ENCODE measurements around the gene USP35. TPM values are rescaled to one million over a fixed set of nuclear protein-coding genes. Genes with fewer than 3 reads are reported as not detected.

Gene USP35
- total RNA-seq, 1 experiment from 2014 or later, result 7.8 TPM

DNA sequence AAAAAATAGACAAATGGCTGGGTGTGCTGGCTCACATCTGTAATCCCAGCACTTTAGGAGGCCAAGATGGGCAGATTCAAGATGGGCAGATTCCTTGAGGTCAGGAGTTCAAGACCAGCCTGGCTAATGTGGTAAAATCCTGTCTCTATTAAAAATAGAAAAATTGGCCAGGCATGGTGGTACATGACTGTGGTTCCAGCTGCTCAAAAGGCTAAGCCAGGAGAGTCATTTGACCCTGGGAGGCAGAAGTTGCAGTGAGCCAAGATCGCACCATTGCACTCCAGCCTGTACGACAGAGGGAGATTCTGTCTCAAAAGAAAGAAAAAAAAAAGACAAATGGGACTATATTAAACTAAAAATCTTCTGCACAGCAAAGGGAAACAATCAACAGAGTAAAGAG, 55.4 kb downstream of the USP35 start:
- H3K4me1 Mint-ChIP-seq (ENCODE audit: low read depth, unreplicated experiment), result no peaks in the 10 kb centered on the region
- no peaks in the 10 kb centered on the region for H3K27me3 Mint-ChIP-seq (ENCODE audit: unreplicated experiment)
- TF ChIP-seq, protein P1, sequence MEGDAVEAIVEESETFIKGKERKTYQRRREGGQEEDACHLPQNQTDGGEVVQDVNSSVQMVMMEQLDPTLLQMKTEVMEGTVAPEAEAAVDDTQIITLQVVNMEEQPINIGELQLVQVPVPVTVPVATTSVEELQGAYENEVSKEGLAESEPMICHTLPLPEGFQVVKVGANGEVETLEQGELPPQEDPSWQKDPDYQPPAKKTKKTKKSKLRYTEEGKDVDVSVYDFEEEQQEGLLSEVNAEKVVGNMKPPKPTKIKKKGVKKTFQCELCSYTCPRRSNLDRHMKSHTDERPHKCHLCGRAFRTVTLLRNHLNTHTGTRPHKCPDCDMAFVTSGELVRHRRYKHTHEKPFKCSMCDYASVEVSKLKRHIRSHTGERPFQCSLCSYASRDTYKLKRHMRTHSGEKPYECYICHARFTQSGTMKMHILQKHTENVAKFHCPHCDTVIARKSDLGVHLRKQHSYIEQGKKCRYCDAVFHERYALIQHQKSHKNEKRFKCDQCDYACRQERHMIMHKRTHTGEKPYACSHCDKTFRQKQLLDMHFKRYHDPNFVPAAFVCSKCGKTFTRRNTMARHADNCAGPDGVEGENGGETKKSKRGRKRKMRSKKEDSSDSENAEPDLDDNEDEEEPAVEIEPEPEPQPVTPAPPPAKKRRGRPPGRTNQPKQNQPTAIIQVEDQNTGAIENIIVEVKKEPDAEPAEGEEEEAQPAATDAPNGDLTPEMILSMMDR (IDR thresholded peaks at IDR 0.05; ENCODE audit: unreplicated experiment), result no peak
- H3K27ac Mint-ChIP-seq (ENCODE audit: unreplicated experiment), result no peak overlapping the region
- BruUV-seq (replicated peaks), result no TSS peak
- CTCF ChIA-PET, result interaction anchor here (0.7 kb wide), 1 partner anchor 21 kb away, joined by 4 read pairs; no protein-coding TSS in a partner anchor
- no peaks in the 10 kb centered on the region for H3K9me3 Mint-ChIP-seq (ENCODE audit: low read depth, unreplicated experiment)
- DNase-seq, result no peak
- H3K4me3 Mint-ChIP-seq (ENCODE audit: low read depth, unreplicated experiment), result no peak overlapping the region
- intact Hi-C loops (cut with micrococcal nuclease; ENCODE audit: unreplicated experiment), result no loop called here
- H3K36me3 Mint-ChIP-seq (ENCODE audit: insufficient read depth, unreplicated experiment), result no peaks in the 10 kb centered on the region

DNA sequence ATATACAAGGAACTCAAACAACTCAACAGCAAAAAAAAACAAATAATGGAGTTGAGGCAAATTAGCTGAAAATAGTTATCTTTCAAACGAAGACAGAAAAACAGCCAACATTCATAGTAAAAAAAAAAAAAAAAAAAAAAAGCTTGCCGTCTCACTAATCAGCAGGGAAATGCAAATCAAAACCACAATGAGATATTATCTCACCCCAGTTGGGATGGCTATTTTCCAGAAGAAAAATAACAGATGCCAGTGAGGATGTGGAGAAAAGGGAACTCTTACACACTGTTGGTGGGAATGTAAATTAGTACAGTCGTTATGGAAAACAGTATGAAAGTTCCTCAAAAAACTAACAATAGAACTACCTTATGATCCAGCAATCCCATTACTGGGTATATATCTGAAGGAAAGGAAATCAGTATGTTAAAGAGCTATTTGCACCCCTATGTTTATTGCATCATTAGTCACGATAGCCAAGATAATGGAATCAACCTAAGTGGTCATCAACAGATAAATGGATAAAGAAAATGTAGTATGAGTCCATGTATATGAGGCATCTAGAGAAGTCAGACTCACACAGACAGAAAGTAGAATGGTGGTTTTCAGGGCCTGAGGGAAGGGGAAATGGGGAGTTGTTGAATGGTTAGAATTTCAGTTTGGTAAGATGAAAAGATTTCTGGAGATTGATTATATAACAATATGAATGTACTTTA, 56.0 kb downstream of the USP35 start:
- BruUV-seq (replicated peaks), result no TSS peak
- Mint-ChIP-seq H3K27me3 (ENCODE audit: unreplicated experiment) (no peaks in the 10 kb centered on the region), H3K4me3 (ENCODE audit: low read depth, unreplicated experiment) (no peak overlapping the region), H3K4me1 (ENCODE audit: low read depth, unreplicated experiment) (no peaks in the 10 kb centered on the region), H3K27ac (ENCODE audit: unreplicated experiment) (no peak overlapping the region), H3K36me3 (ENCODE audit: insufficient read depth, unreplicated experiment) (no peaks in the 10 kb centered on the region), H3K9me3 (ENCODE audit: low read depth, unreplicated experiment) (no peaks in the 10 kb centered on the region)
- CTCF ChIA-PET, result interaction anchor here (0.7 kb wide), 1 partner anchor 22 kb away, joined by 4 read pairs; no protein-coding TSS in a partner anchor
- no peak for DNase-seq
- intact Hi-C loops (cut with micrococcal nuclease; ENCODE audit: unreplicated experiment), result no loop called here
- TF ChIP-seq, protein P1 (IDR thresholded peaks at IDR 0.05; ENCODE audit: unreplicated experiment), result no peak

DNA sequence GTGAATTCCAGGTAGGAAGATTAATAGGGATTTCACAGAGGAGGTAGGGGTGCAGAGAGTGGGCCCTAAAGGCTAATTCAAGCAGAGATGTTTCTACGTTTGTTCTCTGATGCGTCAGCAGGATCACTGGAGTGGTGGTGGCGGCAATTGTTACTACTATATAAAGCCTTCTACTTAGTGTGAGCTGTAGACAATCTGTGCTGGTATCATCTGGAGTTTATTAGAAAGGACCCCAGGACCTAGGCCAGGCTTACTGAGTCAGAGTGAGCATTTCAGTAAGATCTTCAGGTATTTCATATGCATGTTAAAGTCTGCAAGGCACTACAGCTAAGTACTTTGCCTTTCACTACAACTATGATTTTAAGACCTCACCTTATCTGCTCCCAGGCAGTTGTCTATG, 59.5 kb downstream of the USP35 start:
- no peak overlapping the region for H3K27ac Mint-ChIP-seq (ENCODE audit: unreplicated experiment)
- H3K27me3 Mint-ChIP-seq (ENCODE audit: unreplicated experiment), result no peaks in the 10 kb centered on the region
- TF ChIP-seq, protein P1 (IDR thresholded peaks at IDR 0.05; ENCODE audit: unreplicated experiment), result no peak
- H3K36me3 Mint-ChIP-seq (ENCODE audit: insufficient read depth, unreplicated experiment), result no peaks in the 10 kb centered on the region
- H3K9me3 Mint-ChIP-seq (ENCODE audit: low read depth, unreplicated experiment), result no peaks in the 10 kb centered on the region
- H3K4me3 Mint-ChIP-seq (ENCODE audit: low read depth, unreplicated experiment), result no peak overlapping the region
- H3K4me1 Mint-ChIP-seq (ENCODE audit: low read depth, unreplicated experiment), result no peaks in the 10 kb centered on the region
- BruUV-seq (replicated peaks), result no TSS peak
- DNase-seq, result no peak
- CTCF ChIA-PET, result no interaction called here
- intact Hi-C loops (cut with micrococcal nuclease; ENCODE audit: unreplicated experiment), result no loop called here

- Mint-ChIP-seq H3K4me1 (ENCODE audit: low read depth, unreplicated experiment) (no peaks in the 10 kb centered on the region), H3K27ac (ENCODE audit: unreplicated experiment) (no peak overlapping the region), H3K27me3 (ENCODE audit: unreplicated experiment) (no peaks in the 10 kb centered on the region), H3K9me3 (ENCODE audit: low read depth, unreplicated experiment) (no peaks in the 10 kb centered on the region), H3K4me3 (ENCODE audit: low read depth, unreplicated experiment) (no peak overlapping the region), H3K36me3 (ENCODE audit: insufficient read depth, unreplicated experiment) (no peaks in the 10 kb centered on the region)
- no peak for DNase-seq
- TF ChIP-seq, protein P1 (IDR thresholded peaks at IDR 0.05; ENCODE audit: unreplicated experiment), result no peak
- no TSS peak for BruUV-seq (replicated peaks)
- intact Hi-C loops (cut with micrococcal nuclease; ENCODE audit: unreplicated experiment), result no loop called here
- CTCF ChIA-PET, result no interaction called here
Observed at GRCh38 chr11:78248903-78249302, 60.2 kb downstream of the USP35 start.
